NCI-H1105 treated with DMSO at 0.1 percent for 48 hours (cell line): ENCODE measurements around the gene PIGV.

Experiments
- DNase-seq: peaks from one replicate; lab custom pipeline; 2025; lab: John Stamatoyannopoulos, UW

The PIGV gene

DNA sequence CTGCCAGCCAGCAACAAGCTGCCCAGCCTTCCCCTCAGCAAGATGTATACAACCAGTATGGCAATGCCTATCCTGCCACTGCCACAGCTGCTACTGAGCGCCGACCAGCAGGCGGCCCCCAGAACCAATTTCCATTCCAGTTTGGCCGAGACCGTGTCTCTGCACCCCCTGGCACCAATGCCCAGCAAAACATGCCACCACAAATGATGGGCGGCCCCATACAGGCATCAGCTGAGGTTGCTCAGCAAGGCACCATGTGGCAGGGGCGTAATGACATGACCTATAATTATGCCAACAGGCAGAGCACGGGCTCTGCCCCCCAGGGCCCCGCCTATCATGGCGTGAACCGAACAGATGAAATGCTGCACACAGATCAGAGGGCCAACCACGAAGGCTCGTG, 13.3 kb upstream of the PIGV start:
- DNase-seq: no peak

DNA sequence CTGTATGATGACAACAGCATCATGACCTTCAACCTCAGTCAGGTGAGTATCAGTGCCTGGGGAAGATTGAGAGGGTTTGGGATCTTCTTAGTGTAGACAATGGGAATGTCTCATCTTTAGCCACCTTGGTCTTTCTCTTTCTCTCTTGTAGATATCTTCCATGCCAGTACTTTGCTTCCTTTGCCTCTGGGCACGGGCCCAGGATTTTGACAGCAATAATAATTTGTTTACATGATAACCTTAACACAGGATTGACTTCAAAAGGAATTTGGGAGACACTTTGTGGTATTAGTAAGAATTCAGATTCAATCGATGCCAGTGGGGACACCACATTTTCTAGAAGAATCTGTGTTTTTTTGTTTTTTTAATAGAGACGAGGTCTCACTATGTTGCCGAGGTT, 12.1 kb upstream of the PIGV start:
- DNase-seq: no peak

DNA sequence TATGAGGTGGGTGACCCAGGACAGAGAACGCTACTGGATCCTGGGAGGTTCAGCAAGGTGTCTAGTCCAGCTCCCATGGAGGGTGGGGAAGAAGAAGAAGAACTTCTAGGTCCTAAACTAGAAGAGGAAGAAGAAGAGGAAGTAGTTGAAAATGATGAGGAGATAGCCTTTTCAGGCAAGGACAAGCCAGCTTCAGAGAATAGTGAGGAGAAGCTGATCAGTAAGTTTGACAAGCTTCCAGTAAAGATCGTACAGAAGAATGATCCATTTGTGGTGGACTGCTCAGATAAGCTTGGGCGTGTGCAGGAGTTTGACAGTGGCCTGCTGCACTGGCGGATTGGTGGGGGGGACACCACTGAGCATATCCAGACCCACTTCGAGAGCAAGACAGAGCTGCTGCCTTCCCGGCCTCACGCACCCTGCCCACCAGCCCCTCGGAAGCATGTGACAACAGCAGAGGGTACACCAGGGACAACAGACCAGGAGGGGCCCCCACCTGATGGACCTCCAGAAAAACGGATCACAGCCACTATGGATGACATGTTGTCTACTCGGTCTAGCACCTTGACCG, 8.6 kb upstream of the PIGV start:
- DNase-seq: no peak

DNA sequence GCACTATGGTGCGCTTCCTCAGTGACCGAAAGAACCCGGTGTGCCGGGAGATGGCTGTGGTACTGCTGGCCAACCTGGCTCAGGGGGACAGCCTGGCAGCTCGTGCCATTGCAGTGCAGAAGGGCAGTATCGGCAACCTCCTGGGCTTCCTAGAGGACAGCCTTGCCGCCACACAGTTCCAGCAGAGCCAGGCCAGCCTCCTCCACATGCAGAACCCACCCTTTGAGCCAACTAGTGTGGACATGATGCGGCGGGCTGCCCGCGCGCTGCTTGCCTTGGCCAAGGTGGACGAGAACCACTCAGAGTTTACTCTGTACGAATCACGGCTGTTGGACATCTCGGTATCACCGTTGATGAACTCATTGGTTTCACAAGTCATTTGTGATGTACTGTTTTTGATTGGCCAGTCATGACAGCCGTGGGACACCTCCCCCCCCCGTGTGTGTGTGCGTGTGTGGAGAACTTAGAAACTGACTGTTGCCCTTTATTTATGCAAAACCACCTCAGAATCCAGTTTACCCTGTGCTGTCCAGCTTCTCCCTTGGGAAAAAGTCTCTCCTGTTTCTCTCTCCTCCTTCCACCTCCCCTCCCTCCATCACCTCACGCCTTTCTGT, 7.3 kb upstream of the PIGV start:
- no peak for DNase-seq

DNA sequence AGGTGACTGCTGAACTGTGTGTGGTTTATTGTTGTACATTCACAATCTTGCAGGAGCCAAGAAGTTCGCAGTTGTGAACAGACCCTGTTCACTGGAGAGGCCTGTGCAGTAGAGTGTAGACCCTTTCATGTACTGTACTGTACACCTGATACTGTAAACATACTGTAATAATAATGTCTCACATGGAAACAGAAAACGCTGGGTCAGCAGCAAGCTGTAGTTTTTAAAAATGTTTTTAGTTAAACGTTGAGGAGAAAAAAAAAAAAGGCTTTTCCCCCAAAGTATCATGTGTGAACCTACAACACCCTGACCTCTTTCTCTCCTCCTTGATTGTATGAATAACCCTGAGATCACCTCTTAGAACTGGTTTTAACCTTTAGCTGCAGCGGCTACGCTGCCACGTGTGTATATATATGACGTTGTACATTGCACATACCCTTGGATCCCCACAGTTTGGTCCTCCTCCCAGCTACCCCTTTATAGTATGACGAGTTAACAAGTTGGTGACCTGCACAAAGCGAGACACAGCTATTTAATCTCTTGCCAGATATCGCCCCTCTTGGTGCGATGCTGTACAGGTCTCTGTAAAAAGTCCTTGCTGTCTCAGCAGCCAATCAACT, 6.4 kb upstream of the PIGV start:
- DNase-seq: no peak

DNA sequence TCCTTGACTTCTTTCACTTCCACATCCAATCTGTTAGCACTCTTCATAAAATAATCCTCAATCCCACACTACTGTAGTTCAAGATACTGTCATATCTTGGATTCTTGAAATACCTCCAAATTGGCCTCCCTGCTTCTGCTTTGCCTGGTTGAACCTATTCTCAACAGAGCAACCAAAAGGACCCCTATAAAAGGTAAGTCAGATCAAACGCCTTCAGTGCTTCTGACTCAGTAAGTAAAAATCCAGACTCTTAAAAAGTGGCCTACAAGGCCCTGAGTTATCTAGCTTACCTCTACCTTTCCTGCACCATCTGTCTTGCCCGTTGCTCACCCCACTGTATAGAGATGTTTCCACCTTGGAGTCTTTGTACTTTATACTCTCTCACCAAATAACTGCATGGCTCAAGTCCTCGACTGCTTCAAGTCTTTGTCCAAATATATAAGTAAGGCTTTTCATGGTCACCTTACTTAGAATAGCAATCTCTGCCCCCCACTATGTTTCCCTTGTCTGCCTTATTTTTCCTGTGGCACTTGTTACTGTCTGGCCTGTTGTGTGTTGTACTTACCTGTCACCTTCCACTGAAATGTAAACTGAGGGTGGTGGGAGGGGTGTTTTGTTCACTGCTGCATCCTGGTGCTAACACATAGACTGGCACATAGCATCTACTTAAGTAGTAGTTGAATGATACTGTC, 5.1 kb upstream of the PIGV start:
- no peak for DNase-seq

DNA sequence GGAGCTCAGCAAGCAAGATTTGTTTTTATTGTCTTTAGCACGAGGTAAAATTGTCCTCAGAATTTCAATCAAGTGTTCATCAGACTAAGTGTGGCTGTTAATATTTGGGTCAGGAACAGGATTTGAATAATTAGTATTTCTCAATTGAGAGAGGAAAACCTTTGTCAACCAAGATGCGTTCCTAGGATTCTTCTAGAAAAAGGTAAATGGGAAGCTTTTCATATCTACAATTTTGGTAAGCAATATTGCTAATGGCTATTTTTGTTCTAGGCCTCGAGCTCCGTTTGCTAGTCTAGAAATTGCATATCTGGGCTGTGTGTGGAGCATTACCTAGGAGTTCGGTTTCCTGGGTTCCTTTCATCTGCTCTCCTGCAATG, 4.1 kb upstream of the PIGV start:
- no peak for DNase-seq

DNA sequence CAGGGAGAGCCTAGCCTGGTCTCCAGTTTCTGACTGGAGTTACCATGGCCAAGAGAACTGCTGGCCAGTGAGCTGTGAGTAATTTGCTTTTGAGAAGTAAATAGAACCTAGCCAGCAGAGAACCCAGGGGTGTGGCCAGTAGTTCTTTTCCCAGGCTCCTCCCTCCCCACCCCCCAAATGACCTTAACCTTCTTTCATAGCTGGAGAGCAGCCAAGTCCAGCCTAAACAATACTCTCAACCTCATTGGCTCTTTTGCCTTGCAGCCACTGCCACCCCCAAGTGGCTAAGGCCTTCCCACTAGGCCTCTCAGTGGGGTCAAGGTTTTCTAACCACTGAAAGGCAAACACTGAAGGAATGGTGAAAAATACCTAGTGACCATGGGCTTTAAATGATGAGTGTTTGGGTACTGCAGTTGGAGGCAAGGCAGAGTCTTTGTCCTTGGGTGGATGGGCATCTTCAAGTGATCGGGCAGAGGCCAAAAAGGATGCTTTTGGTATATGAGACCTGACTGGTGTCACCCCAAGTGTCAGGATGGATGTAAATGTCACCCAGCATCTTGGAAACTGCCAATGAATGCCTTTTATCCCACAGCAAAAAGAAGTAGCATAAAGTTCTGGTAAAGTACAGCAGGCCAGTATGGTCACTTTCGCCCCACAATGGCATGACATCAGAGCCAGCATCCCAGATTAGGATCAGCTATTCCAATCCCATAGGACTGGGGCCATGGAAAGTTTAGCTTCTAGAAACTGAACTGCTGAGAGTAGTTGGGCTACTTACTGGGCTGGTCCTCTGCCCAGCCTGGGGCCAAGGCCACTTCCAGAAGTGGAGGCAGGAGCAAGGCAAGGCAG, 3.5 kb upstream of the PIGV start:
- peak; percentile 61 for DNase-seq

DNA sequence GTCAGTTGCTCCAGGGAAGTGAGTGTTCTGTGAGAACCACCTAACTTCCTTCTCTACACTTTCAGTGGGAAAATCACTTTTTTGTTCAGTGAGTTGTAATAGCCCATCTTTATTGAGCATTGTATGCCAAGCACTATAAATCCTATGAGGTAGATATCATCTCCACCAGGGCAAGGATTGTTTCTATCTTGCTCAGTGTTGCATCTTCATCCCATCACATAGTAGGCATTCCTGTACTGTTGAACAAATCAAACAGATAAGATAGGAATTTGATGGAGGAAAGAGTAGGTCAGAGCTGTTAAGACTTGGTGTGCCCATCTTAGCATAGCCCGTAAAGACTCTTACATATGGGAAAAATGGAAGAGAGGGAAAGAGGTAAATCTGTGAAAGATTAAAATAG, 2.9 kb upstream of the PIGV start:
- no peak for DNase-seq

DNA sequence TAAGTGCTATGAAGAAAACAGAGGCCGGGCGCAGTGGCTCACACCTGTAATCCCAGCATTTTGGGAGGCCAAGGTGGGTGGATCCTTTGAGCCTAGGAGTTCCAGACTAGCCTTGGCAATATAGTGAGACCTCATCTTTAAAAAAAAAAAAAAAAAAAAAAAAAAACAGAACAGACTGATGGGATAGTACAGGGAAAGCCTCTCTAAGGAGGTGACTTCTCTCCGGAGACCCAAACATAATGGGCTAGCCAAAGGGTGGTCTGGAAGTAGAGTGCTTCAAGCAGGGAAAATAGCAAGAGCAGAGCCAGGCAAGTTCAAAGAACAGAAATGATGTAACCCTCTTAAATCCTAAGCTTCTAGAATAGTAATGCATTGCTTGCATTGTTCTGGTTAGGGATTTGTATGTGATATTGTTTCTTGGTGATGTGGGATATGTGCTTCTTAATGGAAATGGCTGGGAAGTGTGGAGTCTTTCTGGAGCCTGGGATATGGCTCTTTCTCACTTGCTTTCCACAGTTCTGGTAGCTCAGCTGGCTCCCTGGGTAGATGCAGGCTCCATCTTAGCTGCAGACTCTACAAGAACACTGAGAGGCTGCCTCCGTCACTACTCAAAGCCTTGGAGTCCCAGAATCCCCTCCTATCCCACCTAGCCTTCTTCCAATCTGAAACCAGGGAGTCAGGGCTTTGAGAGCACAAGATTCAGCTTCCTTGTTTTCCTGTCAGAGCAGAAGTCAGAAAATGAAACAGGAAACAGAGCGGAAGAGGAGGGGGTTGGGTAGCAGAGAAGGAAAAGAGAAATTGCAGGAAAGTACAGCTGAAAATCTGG, 1.9 kb upstream of the PIGV start:
- no peak for DNase-seq

DNA sequence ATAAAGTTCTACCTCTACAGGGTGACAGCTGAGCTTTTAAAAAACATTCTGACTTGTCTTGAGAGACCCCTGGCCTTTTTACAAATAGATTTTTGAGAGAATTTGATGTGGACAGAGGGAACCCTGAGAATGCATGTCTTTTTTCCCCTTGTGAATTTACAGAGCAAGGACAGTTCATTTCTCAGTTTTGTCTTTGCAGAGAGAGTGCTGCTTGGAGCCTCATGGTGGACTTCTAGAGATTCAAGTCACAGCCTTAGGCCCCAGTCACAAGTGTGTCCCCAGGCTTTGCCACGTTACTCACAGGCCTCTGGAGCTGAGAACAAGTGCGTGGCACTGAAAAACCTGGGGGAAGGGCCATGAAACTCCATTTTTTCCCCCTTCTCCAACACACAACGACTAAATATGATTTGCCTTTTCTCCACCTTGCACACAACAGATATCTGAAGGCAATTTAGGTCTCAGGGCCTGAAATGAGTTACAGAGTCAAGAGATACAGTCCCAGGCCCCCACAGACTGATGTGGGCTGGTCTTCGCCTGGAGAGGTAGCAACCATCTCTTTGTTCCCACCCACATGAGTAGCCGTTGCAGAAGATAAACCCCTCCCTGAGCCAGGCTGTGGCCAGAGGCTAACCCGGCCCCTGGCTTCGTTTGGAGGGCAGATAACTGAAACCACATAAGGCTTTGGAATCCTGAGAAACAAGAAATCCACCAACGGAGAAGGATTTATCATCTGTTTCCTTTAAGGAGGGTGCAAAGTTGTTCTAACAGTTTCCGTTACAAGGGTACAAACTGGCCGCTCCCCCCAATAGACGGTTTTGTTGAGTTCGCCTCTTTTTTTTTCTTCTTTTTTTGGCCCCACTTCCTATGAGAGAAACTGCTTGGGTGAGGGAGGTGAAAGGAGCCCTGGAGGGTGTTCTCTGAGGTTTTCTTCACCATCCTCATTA, 1.0 kb upstream of the PIGV start:
- no peak for DNase-seq

DNA sequence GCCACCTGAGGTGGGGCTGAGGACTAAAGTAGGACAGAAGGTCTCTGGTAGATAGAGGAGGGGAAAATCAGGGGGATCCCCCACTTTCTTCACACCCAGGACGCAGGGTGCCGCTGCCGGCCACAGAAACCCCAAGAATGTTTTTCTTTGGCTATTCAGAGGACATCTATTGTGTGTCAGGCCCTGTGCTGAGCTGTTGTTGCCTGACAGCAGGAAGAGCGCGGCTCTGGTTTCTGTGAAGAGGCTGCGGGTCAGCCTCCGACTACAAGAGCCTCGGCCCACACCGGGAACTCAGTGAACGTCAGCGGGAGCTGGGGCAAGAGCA, 407 bp upstream of the PIGV start:
- DNase-seq: no peak

DNA sequence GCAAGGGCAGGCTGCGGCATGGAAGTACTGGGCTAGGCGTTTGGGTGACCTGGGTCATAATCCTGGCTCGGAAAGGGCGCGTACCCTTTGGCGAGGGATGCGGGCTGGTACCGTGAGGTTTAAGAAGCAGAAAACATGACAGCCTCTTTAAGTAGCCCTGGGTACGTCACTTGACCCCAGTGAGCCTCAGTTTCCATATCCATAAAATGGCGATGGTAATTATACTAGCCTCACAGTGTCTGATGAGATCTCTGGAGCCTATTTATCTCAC, 700 bp downstream of the PIGV start:
- DNase-seq: no peak

DNA sequence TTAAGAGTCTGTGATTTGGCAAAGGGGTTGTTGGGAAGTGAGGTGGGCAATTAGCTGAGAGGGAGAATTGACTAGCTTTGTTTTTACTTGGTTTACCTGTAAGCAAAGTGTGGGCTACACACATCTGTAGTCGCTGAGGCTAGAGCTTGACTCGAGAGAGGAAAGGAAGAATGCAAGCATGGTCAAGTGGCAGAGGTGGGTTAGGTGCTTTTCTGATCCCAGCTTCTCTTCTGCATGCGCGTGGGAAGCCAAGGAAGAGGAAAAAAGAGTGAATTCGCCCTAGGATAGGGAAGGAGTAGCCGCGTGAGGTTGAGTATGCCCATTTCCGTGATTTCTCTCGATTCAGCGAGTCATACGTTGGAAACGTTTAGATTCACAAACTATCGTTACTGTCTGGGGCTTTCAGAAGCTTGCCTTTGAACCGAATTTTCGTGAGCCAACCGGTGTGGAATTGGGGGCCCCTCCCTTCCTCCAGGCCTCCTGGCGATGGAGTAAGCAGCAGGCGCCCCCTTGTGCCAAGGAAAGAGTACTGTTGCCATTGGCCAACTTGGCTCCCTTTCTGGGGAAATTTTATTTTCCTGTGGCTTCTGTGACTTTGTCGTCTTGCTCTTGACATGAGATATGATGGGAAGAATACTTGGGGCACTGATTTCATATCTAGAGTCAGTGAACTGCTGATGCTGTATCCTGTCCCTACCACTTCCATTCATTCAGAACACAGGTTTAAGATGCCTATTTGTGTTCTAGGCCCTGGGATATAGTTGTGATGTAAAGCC, 1.3 kb downstream of the PIGV start:
- DNase-seq: peak; percentile 87

DNA sequence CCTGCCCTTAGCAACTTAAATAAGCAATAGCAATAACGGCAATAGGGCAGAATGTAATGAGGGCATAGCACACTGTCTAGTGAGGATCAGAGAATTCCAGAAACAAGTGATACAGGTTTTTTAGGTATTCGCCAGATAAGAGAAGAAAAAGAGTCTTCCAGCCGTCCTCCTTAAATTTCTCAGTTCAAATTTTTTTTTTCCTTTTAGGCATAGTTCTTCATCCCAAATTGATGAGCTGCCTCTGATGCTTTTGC, 1.8 kb downstream of the PIGV start:
- no peak for DNase-seq

DNA sequence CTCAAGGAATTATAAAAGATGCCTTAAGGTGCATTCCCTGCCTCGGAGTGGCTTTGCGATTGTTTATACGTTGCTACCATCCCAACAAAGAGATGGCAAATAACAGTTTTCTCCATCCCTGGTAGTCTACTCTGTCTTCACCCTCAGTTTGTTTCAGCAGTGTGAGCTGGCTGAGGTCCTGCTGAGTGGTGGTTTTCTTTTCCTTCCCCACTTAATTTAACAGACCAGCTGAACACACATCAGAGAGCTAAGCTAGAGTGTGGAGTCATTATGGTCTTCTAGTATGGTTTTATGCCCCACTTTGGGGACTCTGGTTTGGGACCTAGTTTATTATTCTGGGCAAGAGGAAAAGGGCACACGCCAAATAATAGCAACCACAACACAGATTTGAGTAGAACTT, 2.2 kb downstream of the PIGV start:
- DNase-seq: no peak

DNA sequence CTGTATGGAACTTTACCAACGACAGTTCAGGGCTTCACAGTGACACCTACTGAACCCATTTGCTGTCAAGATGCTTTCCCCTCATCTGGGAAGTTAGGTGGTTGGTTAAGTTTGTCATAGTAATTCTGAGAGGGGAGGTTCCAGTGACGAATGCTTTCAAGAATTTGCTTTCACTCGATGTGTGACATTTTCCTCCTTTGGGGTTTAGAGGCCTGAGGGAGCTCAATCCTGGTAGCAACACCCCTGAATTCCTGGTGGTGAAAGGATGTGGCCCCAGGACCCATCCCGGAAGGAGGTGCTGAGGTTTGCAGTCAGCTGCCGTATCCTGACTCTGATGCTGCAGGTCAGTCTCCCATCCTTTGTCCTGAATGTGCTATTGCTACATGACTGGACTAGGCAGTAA, 2.8 kb downstream of the PIGV start:
- DNase-seq: no peak

DNA sequence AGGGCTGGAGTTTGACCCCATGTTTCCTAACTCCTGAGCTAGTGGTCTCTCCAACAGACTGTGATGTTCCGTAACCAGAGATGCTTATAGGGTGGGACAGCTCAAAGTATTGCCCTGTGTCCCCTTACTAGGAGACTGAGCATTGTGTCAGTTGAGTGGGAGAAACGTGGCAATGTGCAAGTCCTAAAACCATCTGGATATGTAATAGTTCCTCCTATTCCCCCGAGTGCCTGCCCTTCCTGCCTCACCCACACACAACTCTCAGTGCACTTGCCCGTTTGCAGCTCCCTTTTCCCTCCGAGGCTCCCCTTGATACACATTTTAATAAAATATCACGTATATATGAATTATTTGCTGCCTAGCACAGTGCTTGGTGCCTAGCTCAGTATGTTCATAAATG, 3.4 kb downstream of the PIGV start:
- DNase-seq: no peak

DNA sequence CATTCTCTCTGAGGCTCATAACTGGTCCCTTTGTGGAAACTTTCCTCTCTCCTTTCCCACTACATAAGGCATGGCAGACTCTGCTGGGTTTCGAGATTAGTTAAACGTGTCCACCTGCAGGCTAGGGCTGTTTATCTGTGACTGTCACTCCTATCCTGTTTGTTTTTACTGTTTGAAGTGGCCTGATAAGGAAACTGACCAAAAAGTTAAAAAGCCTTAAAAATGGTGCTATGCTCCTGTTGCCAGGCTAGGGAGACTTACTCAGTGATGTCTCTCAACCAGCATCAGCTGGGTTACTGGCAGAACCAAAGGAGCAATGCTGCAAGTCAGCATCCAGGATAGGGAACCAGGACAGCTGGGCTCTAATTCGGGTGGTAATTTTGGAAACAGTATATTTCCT, 3.9 kb downstream of the PIGV start:
- no peak for DNase-seq

DNA sequence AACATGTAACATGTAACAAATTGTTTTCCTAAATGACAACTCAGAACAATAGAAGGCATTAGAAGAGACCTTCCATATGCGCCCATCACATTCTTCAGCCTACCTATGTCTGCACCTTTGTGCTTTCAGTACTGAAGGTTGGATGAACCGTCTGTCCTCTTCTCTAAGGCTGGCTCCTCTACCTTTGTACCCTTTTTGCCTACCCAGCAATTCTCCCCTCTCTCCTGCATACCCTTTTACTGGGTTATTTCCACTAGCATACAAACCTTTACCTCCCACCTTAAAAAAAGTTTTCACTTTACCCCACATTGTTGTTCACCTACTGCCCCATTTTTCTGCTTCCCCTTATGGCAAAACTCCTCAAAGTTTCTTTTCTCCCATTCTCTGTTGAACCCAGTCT, 5.2 kb downstream of the PIGV start:
- no peak for DNase-seq

DNA sequence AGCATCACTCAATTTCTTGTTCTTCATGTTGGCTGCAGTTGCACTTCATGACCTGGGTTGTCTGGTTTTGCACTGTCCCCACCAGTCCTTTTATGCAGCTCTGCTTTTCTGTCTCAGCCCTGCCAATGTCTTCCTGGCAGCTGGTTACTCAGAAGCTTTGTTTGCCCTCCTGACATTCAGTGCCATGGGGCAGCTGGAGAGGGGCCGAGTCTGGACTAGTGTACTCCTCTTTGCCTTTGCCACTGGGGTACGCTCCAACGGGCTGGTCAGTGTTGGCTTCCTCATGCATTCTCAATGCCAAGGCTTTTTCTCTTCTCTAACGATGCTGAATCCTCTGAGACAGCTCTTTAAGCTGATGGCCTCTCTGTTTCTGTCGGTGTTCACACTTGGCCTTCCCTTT, 6.6 kb downstream of the PIGV start:
- DNase-seq: no peak
